Glutamatergic neuron (in vitro differentiated cells): ENCODE results near the gene MAPK6. TPM values are rescaled to one million over a fixed set of nuclear protein-coding genes. Genes with fewer than 3 reads are reported as not detected.

Experiments used
- DNase-seq: peaks from one replicate; pipeline ENCODE4 v3.0.0; 2022
- H3K27ac Mint-ChIP-seq: one replicate; pipeline ENCODE4 v1.8.0; 2020; ENCODE audit warnings: mild to moderate bottlenecking, mixed read lengths, inconsistent platforms; ENCODE audit not compliant: unreplicated experiment
- H3K27me3 Mint-ChIP-seq: one replicate; pipeline ENCODE4 v1.8.0; 2020; ENCODE audit warnings: mild to moderate bottlenecking, moderate library complexity, mixed read lengths, inconsistent platforms; ENCODE audit not compliant: unreplicated experiment
- H3K36me3 Mint-ChIP-seq: one replicate; pipeline ENCODE4 v1.8.0; 2020; ENCODE audit warnings: mild to moderate bottlenecking, mixed read lengths, inconsistent platforms; ENCODE audit not compliant: unreplicated experiment
- H3K4me1 Mint-ChIP-seq: one replicate; pipeline ENCODE4 v1.8.0; 2020; ENCODE audit warnings: mild to moderate bottlenecking, low read depth, mixed read lengths, inconsistent platforms; ENCODE audit not compliant: unreplicated experiment
- H3K4me3 Mint-ChIP-seq: one replicate; pipeline ENCODE4 v1.8.0; 2020; ENCODE audit warnings: mild to moderate bottlenecking, mixed read lengths, inconsistent platforms; ENCODE audit not compliant: unreplicated experiment
- H3K9me3 Mint-ChIP-seq: one replicate; pipeline ENCODE4 v1.8.0; 2020; ENCODE audit warnings: mild to moderate bottlenecking, moderate library complexity, mixed read lengths, inconsistent platforms; ENCODE audit not compliant: unreplicated experiment
- long read RNA-seq: library from polyadenylated mRNA; unstranded; transcript quantifications from one replicate; pipeline ENCODE4 v2.0.0, GENCODE V29; 2020; ENCODE audit not compliant: unreplicated experiment
- total RNA-seq: library from RNA; stranded (reverse); fragmentation: NEBNext Ultra II Directional; extraction: Animal tissue kit (Norgen Biotek cat#: 25700); gene quantifications from one replicate; pipeline ENCODE4 v1.2.1, GENCODE V29; 2021; ENCODE audit not compliant: unreplicated experiment
- TF ChIP-seq, protein P1 (sequence below): fragments of 200-600 bp; sonication (generic); IDR thresholded peaks from one replicate; pipeline ENCODE4 v1.5.0; 2021; ENCODE audit not compliant: partially characterized antibody, unreplicated experiment

Gene MAPK6
- total RNA-seq: 109 TPM
- long read RNA-seq, full-length matches to known transcripts: 15 of 19 reads
- long read RNA-seq, partial matches to known transcripts: 2 of 19 reads
- long read RNA-seq, other reads (novel, unspliced or antisense): 2 of 19 reads

DNA sequence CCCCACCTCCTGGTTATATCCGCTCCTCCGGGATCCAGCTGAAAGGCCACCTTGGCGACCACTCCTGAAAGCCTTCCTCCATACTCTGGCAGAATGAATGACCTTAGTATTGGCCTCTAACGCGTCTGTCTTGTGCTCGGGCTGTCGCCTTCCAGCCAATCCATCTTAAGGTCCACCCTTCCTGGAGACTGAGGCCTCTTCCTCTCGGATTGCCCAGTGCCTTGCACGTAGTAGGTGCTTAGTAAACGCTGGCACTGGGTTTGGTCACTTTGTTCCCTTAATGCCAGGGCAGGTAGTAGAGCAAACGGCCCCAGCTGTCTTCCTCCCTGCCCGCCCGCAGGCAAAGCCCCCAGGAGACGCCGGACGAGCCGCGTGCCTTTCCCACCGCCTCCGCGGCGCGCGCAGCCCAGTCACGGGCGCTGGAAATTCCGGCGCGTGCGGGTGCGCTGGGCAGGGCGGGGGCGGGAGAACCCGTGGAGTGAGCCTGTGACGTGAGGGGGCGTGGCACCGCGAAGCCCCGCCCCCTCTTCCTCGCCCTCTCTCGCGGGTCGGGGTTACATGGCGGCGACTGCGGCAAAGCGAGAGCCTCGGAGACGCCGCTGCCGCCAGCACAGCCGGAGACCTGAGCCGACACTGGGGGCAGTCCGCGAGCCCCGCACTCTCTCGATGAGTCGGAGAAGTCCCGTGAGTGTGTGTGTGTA lies at the start of gene MAPK6:
Gene MAPK6, plus strand, starts transcription at position 527 of the 701 bp plus-strand sequence. CDS start 27,242 bp downstream, outside the sequence.
- TF ChIP-seq, protein P1, sequence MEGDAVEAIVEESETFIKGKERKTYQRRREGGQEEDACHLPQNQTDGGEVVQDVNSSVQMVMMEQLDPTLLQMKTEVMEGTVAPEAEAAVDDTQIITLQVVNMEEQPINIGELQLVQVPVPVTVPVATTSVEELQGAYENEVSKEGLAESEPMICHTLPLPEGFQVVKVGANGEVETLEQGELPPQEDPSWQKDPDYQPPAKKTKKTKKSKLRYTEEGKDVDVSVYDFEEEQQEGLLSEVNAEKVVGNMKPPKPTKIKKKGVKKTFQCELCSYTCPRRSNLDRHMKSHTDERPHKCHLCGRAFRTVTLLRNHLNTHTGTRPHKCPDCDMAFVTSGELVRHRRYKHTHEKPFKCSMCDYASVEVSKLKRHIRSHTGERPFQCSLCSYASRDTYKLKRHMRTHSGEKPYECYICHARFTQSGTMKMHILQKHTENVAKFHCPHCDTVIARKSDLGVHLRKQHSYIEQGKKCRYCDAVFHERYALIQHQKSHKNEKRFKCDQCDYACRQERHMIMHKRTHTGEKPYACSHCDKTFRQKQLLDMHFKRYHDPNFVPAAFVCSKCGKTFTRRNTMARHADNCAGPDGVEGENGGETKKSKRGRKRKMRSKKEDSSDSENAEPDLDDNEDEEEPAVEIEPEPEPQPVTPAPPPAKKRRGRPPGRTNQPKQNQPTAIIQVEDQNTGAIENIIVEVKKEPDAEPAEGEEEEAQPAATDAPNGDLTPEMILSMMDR: no peak
- H3K27ac Mint-ChIP-seq: peak within 1 kb of the TSS; percentile 95
- peaks cover 11% of the 10 kb centered on the region for H3K9me3 Mint-ChIP-seq
- peaks cover 4% of the 10 kb centered on the region for H3K36me3 Mint-ChIP-seq
- peaks cover 5% of the 10 kb centered on the region for H3K4me1 Mint-ChIP-seq
- DNase-seq: peak; percentile 93
- H3K4me3 Mint-ChIP-seq: peak within 1 kb of the TSS; percentile 90
- peaks cover 18% of the 10 kb centered on the region for H3K27me3 Mint-ChIP-seq

DNA sequence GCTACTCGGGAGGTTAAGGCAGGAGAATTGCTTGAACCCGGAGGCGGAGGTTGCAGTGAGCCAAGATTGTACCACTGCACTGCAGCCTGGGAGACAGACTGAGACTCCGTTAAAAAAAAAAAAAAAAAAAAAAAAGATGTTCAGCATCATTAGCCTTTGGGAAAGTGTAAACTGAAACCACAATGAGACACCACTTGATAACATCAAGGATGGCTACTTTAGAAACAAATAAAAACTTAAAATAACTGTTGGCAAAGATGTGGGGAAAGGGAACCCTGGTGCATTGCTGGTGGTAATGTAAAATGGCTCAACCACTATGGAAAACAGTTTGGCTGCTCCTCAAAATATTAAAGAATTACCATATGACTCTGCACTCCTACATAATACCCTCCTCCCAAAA lies 49.3 kb upstream of the MAPK6 start:
- H3K4me1 Mint-ChIP-seq: no peaks in the 10 kb centered on the region
- peaks cover 11% of the 10 kb centered on the region for H3K9me3 Mint-ChIP-seq
- no peak for DNase-seq
- H3K27me3 Mint-ChIP-seq: peaks cover 10% of the 10 kb centered on the region
- H3K36me3 Mint-ChIP-seq: peaks cover 14% of the 10 kb centered on the region
- H3K4me3 Mint-ChIP-seq: peak overlapping the region; percentile 96
- TF ChIP-seq, protein P1: no peak
- no peak overlapping the region for H3K27ac Mint-ChIP-seq

DNA sequence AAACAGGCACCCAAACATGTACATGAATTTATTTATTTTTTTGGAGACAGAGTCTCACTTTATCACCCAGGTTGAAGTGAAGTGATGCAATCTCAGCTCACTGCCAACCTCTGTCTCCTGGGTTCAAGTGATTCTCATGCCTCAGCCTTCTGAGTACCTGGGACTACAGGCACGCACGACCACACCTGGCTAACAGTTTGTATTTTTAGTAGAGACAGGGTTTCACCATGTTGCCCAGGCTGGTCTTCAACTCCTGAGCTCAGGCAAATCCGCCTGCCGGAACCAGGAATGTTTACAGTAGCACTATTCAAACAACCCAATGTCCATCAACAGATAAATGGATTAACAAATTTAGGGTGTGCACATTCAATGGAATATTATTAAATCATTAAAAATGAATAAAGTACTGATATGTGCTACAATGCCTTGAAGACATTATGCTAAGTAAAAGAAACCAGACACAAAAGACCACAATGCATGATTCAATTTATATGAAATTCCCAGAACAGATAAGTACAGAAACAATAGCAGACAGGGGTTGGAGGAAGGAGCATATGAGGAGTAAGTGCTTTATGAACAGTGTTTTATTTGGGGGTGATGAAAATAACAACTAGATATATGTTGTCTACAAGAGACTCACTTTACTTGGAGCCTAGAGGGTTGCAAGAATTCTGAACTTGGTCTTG lies 48.7 kb upstream of the MAPK6 start:
- peak overlapping the region; percentile 98 for H3K27ac Mint-ChIP-seq

DNA sequence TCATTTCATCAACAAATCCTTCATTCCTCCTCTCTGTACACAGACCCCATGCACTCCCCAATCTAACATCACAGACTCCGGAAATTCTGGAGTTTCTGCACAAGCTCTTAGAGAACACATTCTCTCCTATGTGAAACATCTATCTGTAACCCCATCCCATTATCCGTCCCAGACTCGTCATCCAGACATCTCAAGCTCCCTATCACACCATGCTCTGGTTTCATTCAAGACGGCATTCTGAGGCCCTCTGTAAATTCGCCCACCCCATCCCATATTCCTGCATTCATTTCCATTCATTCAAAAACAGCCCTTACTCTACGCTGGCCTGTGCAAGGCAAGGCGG lies 48.0 kb upstream of the MAPK6 start:
- Mint-ChIP-seq H3K9me3 (peaks cover 11% of the 10 kb centered on the region), H3K27ac (peak overlapping the region; percentile 98), H3K36me3 (peaks cover 14% of the 10 kb centered on the region), H3K4me1 (no peaks in the 10 kb centered on the region), H3K4me3 (peak overlapping the region; percentile 96), H3K27me3 (peaks cover 10% of the 10 kb centered on the region)
- no peak for DNase-seq
- TF ChIP-seq, protein P1: no peak

More for the DNA sequence above, 48.7 kb upstream of the MAPK6 start:
- Mint-ChIP-seq H3K4me1 (no peaks in the 10 kb centered on the region), H3K27me3 (peaks cover 10% of the 10 kb centered on the region), H3K4me3 (peak overlapping the region; percentile 96), H3K9me3 (peaks cover 11% of the 10 kb centered on the region), H3K36me3 (peaks cover 14% of the 10 kb centered on the region)
- TF ChIP-seq, protein P1: no peak
- DNase-seq: no peak
